ENCODE results near the gene TDP2. TPM values are rescaled to one million over a fixed set of nuclear protein-coding genes. Genes with fewer than 3 reads are reported as not detected.

TDP2 gene
- polyA plus RNA-seq, 1 donor from 2014 or later, result 49.0 TPM

- H3K27me3 ChIP-seq (ENCODE audit: insufficient read depth, low read depth, low read length), result no peaks in the 10 kb centered on the region
- peaks cover 33% of the 10 kb centered on the region for H3K79me2 ChIP-seq (replicated peaks; ENCODE audit: insufficient read depth, low read length)
- peaks cover 3% of the 10 kb centered on the region for H4K20me1 ChIP-seq (ENCODE audit: insufficient read depth)
- H3K9me3 ChIP-seq (ENCODE audit: low read length), result no peaks in the 10 kb centered on the region
- peaks cover 11% of the 10 kb centered on the region for H3K36me3 ChIP-seq (ENCODE audit: insufficient read depth, low read length)
- H3K4me2 ChIP-seq (ENCODE audit: low read length), result no peak overlapping the region
- TF ChIP-seq CTCF (IDR thresholded peaks at IDR 0.05; ENCODE audit: poor library complexity, severe bottlenecking) (no peak), MXI1 (conservative IDR thresholded peaks at IDR 0.05; ENCODE audit: poor library complexity, severe bottlenecking) (no peak), RAD21 (conservative IDR thresholded peaks at IDR 0.05) (no peak), POLR2AphosphoS5 (IDR thresholded peaks at IDR 0.05) (no peak), REST (IDR thresholded peaks at IDR 0.05; ENCODE audit: borderline replicate concordance) (no peak), TAF1 (IDR thresholded peaks at IDR 0.05; ENCODE audit: low read depth) (no peak), EZH2 (IDR thresholded peaks at IDR 0.05; ENCODE audit: borderline replicate concordance, insufficient read depth, low read length, poor library complexity, severe bottlenecking) (no peak), SMC3 (conservative IDR thresholded peaks at IDR 0.05; ENCODE audit: poor library complexity) (no peak), EP300 (conservative IDR thresholded peaks at IDR 0.05; ENCODE audit: poor library complexity, severe bottlenecking) (no peak)
- H3K27ac ChIP-seq (ENCODE audit: low read length), result no peak overlapping the region
- H3K9me2 ChIP-seq (ENCODE audit: insufficient read depth, low read length), result no peaks in the 10 kb centered on the region
- no peak overlapping the region for H2AFZ ChIP-seq (ENCODE audit: low read depth, low read length)
- H3K9ac ChIP-seq (ENCODE audit: low read length), result no peak overlapping the region
- H3F3A ChIP-seq (ENCODE audit: insufficient read depth, low read length, poor library complexity, severe bottlenecking), result no peaks in the 10 kb centered on the region
- no peak overlapping the region for H3K4me3 ChIP-seq (ENCODE audit: low read length)
Measured at GRCh38 chr6:24708612-24709011, 41.9 kb upstream of the TDP2 start.

- Histone ChIP-seq H3K27me3 (ENCODE audit: insufficient read depth, low read depth, low read length) (no peaks in the 10 kb centered on the region), H3K27ac (ENCODE audit: low read length) (no peak overlapping the region), H3K9me2 (ENCODE audit: insufficient read depth, low read length) (no peaks in the 10 kb centered on the region), H4K20me1 (ENCODE audit: insufficient read depth) (no peaks in the 10 kb centered on the region), H3K4me3 (ENCODE audit: low read length) (no peak overlapping the region), H3K9ac (ENCODE audit: low read length) (no peak overlapping the region), H3F3A (ENCODE audit: insufficient read depth, low read length, poor library complexity, severe bottlenecking) (no peaks in the 10 kb centered on the region), H3K79me2 (replicated peaks; ENCODE audit: insufficient read depth, low read length) (peaks cover 6% of the 10 kb centered on the region), H2AFZ (ENCODE audit: low read depth, low read length) (no peak overlapping the region), H3K36me3 (ENCODE audit: insufficient read depth, low read length) (peaks cover 11% of the 10 kb centered on the region), H3K9me3 (ENCODE audit: low read length) (no peaks in the 10 kb centered on the region), H3K4me2 (ENCODE audit: low read length) (no peak overlapping the region)
- TF ChIP-seq EP300 (conservative IDR thresholded peaks at IDR 0.05; ENCODE audit: poor library complexity, severe bottlenecking) (no peak), SMC3 (conservative IDR thresholded peaks at IDR 0.05; ENCODE audit: poor library complexity) (no peak), CTCF (IDR thresholded peaks at IDR 0.05; ENCODE audit: poor library complexity, severe bottlenecking) (no peak), MXI1 (conservative IDR thresholded peaks at IDR 0.05; ENCODE audit: poor library complexity, severe bottlenecking) (no peak), REST (IDR thresholded peaks at IDR 0.05; ENCODE audit: borderline replicate concordance) (no peak), RAD21 (conservative IDR thresholded peaks at IDR 0.05) (no peak), POLR2AphosphoS5 (IDR thresholded peaks at IDR 0.05) (no peak), TAF1 (IDR thresholded peaks at IDR 0.05; ENCODE audit: low read depth) (no peak), EZH2 (IDR thresholded peaks at IDR 0.05; ENCODE audit: borderline replicate concordance, insufficient read depth, low read length, poor library complexity, severe bottlenecking) (no peak)
Measured at GRCh38 chr6:24704468-24704867, 37.8 kb upstream of the TDP2 start.

All from neural cell (in vitro differentiated cells).